OCI-LY1 (cell line): Measurements from ENCODE around the gene SORL1-AS1.
A peak's percentile ranks its signal among the peaks of the same experiment; 100 is the strongest.

Experiments used
- H2AFZ ChIP-seq: fragments of 200-600 bp; sonication (generic), shearing (Covaris generic); 2 replicates; pipeline ENCODE4 v1.6.0; 2014; ENCODE audit warnings: antibody characterized with exemption, mild to moderate bottlenecking, low read length
- H3F3A ChIP-seq: fragments of 200-600 bp; sonication (generic), shearing (Covaris generic); 2 replicates; pipeline ENCODE4 v1.6.0; 2014; ENCODE audit warnings: mild to moderate bottlenecking, antibody characterized with exemption, low read length, moderate library complexity; ENCODE audit not compliant: insufficient read depth
- H3K27ac ChIP-seq: fragments of 200-600 bp; sonication (generic); 2 replicates; pipeline ENCODE4 v1.5.1; 2014; ENCODE audit warnings: low read length, mixed run types, mild to moderate bottlenecking, low read depth; ENCODE audit not compliant: poor library complexity, severe bottlenecking
- H3K27me3 ChIP-seq: fragments of 200-600 bp; sonication (generic); 2 replicates; pipeline ENCODE4 v1.6.0; 2014; ENCODE audit warnings: antibody characterized with exemption, mild to moderate bottlenecking, low read length, moderate library complexity; ENCODE audit not compliant: insufficient read depth
- H3K36me3 ChIP-seq: fragments of 200-600 bp; sonication (generic); 2 replicates; pipeline ENCODE4 v1.6.1; 2014; ENCODE audit warnings: mild to moderate bottlenecking, antibody characterized with exemption, low read length, moderate library complexity, mixed read lengths; ENCODE audit not compliant: insufficient read depth
- H3K4me1 ChIP-seq: fragments of 200-600 bp; sonication (generic); 2 replicates; pipeline ENCODE4 v1.5.1; 2014; ENCODE audit warnings: mild to moderate bottlenecking, low read length, moderate library complexity; ENCODE audit not compliant: insufficient read depth, severe bottlenecking
- H3K4me2 ChIP-seq: fragments of 200-600 bp; sonication (generic), shearing (Covaris generic); 2 replicates; pipeline ENCODE4 v1.6.1; 2014; ENCODE audit warnings: low read length
- H3K4me3 ChIP-seq: fragments of 200-600 bp; sonication (generic); 2 replicates; pipeline ENCODE4 v1.5.1; 2014; ENCODE audit warnings: low read length, low read depth, mild to moderate bottlenecking, mixed read lengths; ENCODE audit not compliant: poor library complexity, severe bottlenecking
- H3K79me2 ChIP-seq: fragments of 200-600 bp; shearing (Covaris generic); 2 replicates; pipeline ENCODE4 v1.6.1; 2016; ENCODE audit warnings: mixed run types, low read length, mixed read lengths; ENCODE audit not compliant: insufficient read depth
- H3K9ac ChIP-seq: fragments of 200-600 bp; sonication (generic), shearing (Covaris generic); 2 replicates; pipeline ENCODE4 v1.6.1; 2014; ENCODE audit warnings: mild to moderate bottlenecking, low read length, mixed read lengths
- H3K9me2 ChIP-seq: fragments of 200-600 bp; sonication (generic), shearing (Covaris generic); 2 replicates; pipeline ENCODE4 v1.6.1; 2014; ENCODE audit warnings: low read depth, mild to moderate bottlenecking, low read length, mixed read lengths
- H3K9me3 ChIP-seq: fragments of 200-600 bp; shearing (Covaris generic); 2 replicates; pipeline ENCODE4 v1.6.1; 2014; ENCODE audit warnings: low read length, mixed read lengths
- H4K20me1 ChIP-seq: fragments of 200-600 bp; sonication (generic), shearing (Covaris generic); 2 replicates; pipeline ENCODE4 v1.6.0; 2016; ENCODE audit warnings: mild to moderate bottlenecking, low read length; ENCODE audit not compliant: insufficient read depth
- EZH2 ChIP-seq: fragments of 200-600 bp; sonication (generic), shearing (Covaris generic); IDR thresholded peaks from 2 replicates; pipeline ENCODE4 v1.8.0; 2017; ENCODE audit warnings: borderline replicate concordance, mixed run types, mild to moderate bottlenecking, antibody characterized with exemption, low read length, moderate library complexity, mixed read lengths
- TF ChIP-seq, protein P1 (sequence below): fragments of 200-600 bp; sonication (generic), shearing (Covaris generic); IDR thresholded peaks from 2 replicates; pipeline ENCODE4 v1.5.1; 2017; ENCODE audit warnings: mild to moderate bottlenecking, antibody characterized with exemption, low read length, moderate library complexity, mixed read lengths

SORL1-AS1 gene

DNA sequence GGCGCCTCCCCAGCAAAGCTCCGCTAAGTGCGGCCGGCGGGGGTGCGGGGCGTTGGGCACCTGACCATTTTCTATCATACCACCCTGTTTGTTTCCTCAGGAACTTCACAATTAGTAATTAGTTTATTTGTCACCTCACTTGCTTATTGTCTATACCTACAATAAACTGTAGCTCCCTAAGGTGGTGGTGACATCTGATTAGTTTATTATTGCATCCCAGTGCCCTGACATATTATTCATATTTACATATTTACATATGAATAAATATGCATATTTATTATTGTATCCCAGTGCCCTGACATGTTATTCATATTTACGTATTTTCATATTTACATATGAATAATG, 25.4 kb downstream of the SORL1-AS1 start:
- peak overlapping the region; percentile 77; the same call in 1 of the 2 replicates for H3K9ac ChIP-seq
- H3K4me3 ChIP-seq, result peak overlapping the region; percentile 52
- H3K27me3 ChIP-seq, result no peaks in the 10 kb centered on the region
- no peaks in the 10 kb centered on the region for H3K79me2 ChIP-seq
- TF ChIP-seq, protein P1, sequence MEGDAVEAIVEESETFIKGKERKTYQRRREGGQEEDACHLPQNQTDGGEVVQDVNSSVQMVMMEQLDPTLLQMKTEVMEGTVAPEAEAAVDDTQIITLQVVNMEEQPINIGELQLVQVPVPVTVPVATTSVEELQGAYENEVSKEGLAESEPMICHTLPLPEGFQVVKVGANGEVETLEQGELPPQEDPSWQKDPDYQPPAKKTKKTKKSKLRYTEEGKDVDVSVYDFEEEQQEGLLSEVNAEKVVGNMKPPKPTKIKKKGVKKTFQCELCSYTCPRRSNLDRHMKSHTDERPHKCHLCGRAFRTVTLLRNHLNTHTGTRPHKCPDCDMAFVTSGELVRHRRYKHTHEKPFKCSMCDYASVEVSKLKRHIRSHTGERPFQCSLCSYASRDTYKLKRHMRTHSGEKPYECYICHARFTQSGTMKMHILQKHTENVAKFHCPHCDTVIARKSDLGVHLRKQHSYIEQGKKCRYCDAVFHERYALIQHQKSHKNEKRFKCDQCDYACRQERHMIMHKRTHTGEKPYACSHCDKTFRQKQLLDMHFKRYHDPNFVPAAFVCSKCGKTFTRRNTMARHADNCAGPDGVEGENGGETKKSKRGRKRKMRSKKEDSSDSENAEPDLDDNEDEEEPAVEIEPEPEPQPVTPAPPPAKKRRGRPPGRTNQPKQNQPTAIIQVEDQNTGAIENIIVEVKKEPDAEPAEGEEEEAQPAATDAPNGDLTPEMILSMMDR, result no peak
- TF ChIP-seq EZH2, result no peak
- no peaks in the 10 kb centered on the region for H3K36me3 ChIP-seq
- H2AFZ ChIP-seq, result no peak overlapping the region
- H3K4me1 ChIP-seq, result peaks cover 73% of the 10 kb centered on the region
- H3K27ac ChIP-seq, result peak overlapping the region; percentile 98
- H3K9me2 ChIP-seq, result no peaks in the 10 kb centered on the region
- no peaks in the 10 kb centered on the region for H4K20me1 ChIP-seq
- no peaks in the 10 kb centered on the region for H3K9me3 ChIP-seq
- no peaks in the 10 kb centered on the region; the same call in 1 of the 2 replicates for H3F3A ChIP-seq
- H3K4me2 ChIP-seq, result peak overlapping the region; percentile 75

DNA sequence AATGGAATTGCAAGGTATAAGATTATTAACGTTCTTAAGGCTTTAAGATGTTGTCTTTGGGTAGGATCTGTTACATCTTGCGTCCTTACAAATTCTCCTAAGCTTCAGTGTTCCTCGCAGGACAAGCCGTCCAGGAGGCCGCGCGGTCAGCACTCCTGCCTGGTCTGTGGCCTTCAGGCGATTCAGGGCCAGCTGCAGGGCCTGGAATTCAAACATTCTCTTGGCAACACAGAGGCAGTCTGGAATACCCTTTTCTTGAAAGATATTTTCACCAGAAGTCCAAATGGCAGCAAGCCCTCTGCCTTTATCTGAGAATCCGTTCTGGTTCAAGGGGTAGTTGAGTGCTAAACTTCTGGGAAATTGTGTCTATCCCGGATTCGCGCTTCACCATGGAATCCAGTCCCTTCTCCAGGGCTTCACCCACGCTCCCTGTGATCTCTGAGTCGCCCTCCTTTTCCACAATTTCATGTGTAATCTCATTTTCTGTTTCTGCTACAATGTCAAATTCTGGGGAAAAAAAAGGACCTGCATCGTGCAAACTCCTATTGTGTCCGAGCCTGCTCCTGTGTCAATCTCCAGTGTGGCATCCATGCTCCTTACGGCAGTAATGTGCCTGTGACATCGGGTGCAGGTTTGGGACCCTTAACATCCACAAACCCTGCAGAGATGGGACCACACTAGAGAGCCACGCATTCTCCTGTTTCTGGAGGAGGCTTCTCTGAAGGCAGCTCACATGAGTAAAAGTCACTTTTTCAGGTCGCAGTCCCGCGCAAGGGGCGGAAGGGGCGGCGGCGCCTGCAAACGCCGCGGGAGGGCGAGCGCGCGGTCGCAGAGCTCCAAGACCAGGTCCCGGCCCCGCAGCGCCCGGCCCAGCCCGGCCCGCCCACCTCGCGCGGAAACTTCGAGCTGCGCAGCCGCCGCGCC, 26.0 kb downstream of the SORL1-AS1 start:
- no peaks in the 10 kb centered on the region for H3K36me3 ChIP-seq
- peak overlapping the region; percentile 77 for H3K9ac ChIP-seq
- H3F3A ChIP-seq, result no peaks in the 10 kb centered on the region; the same call in 1 of the 2 replicates
- no peak overlapping the region for H2AFZ ChIP-seq
- peak overlapping the region; percentile 75 for H3K4me2 ChIP-seq
- TF ChIP-seq EZH2, result no peak
- TF ChIP-seq, protein P1, result peak; percentile 29; the same call in 1 of the 2 replicates
- H3K4me1 ChIP-seq, result peaks cover 76% of the 10 kb centered on the region
- H3K9me3 ChIP-seq, result no peaks in the 10 kb centered on the region
- H4K20me1 ChIP-seq, result no peaks in the 10 kb centered on the region
- no peaks in the 10 kb centered on the region for H3K79me2 ChIP-seq
- peak overlapping the region; percentile 76 for H3K27ac ChIP-seq
- H3K27me3 ChIP-seq, result no peaks in the 10 kb centered on the region
- H3K4me3 ChIP-seq, result peak overlapping the region; percentile 52
- H3K9me2 ChIP-seq, result no peaks in the 10 kb centered on the region

DNA sequence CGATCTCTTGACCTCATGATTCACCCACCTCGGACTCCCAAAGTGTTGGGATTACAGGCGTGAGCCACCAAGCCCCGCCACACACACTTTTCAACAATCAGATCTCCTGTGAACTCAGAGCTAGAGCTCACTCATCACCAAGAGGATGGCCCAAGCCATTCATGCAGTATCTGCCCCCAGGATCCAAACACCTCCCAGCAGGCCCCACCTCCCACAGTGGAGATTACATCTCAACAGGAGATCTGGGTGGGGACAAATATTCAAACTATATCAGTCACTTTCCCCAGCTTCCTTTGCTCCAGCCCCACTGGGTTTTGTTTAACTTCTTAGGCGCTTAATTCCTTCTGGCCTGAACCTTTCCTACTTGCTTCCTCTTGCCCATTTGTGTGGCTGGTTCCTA, 26.9 kb downstream of the SORL1-AS1 start:
- Histone ChIP-seq H3K4me2 (no peak overlapping the region), H3K27me3 (no peaks in the 10 kb centered on the region), H3K79me2 (no peaks in the 10 kb centered on the region), H3K9me3 (no peaks in the 10 kb centered on the region), H3K36me3 (no peaks in the 10 kb centered on the region), H2AFZ (no peak overlapping the region), H3K9ac (no peak overlapping the region), H3K27ac (peak overlapping the region; percentile 9), H3K4me1 (peaks cover 76% of the 10 kb centered on the region), H3K9me2 (no peaks in the 10 kb centered on the region), H3F3A (no peaks in the 10 kb centered on the region; the same call in 1 of the 2 replicates), H4K20me1 (no peaks in the 10 kb centered on the region), H3K4me3 (no peak overlapping the region)
- TF ChIP-seq EZH2, result no peak
- TF ChIP-seq, protein P1, result no peak
